SK-N-SH (cell line): ENCODE measurements around the gene GNL3L. TPM values are rescaled to one million over a fixed set of nuclear protein-coding genes. Genes with fewer than 3 reads are reported as not detected.

ENCODE experiments used
- polyA plus RNA-seq, 3 experiments: library from polyadenylated mRNA; depleted of rRNA; stranded (reverse); fragments of >200 nt; gene quantifications; 2 replicates each; pipeline ENCODE4 v1.2.3, GENCODE V29; 2012

Gene GNL3L
- polyA plus RNA-seq, 1 of the 3 experiments (the other 2 are of a cell fraction) = 16.3 TPM

Other genes with a start within 250 kb of the GNL3L start
- 0.54 and 0.73 TPM in 2 replicates for gene WNK3, start 172.2 kb upstream of the GNL3L start, polyA plus RNA-seq (2012; rRNA removed)
- gene TSR2, start 89.8 kb upstream of the GNL3L start, polyA plus RNA-seq (2012; rRNA removed) = 23.7 and 32.8 TPM in 2 replicates
- gene FGD1, start 34.0 kb upstream of the GNL3L start, polyA plus RNA-seq (2012; rRNA removed) = 3.3 and 6.3 TPM in 2 replicates